ENCODE measurements around the gene TIMP2. TPM values are rescaled to one million over a fixed set of nuclear protein-coding genes. Genes with fewer than 3 reads are reported as not detected.

The TIMP2 gene
- total and polyA plus RNA-seq, 2 of the 13 experiments (the other 11 are each of a cell fraction or from before 2014, with no cell fraction given) = 3.8 to 8.5 TPM

DNA sequence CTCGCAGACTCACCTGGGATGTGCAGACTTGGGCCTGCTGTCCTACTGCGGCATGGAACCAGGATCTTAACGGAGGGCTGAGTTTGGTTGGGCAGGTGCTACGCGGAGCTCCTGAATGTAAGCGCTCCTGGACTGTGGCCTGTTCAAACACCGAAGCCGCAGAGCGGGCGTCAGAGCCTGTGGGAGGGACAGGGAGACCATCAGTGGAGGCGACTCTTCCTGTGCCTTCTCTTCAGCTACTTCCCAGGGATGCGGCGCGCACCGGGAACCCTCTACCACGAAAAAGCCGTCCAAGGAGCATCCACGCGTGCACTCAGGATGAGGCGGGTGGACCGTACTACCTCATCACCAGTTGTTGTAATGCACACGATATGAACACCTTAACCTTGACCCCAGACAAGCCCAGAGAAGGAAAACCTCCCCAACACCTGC is 86.6 kb downstream of the TIMP2 start (continued):
- TF ChIP-seq, protein P1, sequence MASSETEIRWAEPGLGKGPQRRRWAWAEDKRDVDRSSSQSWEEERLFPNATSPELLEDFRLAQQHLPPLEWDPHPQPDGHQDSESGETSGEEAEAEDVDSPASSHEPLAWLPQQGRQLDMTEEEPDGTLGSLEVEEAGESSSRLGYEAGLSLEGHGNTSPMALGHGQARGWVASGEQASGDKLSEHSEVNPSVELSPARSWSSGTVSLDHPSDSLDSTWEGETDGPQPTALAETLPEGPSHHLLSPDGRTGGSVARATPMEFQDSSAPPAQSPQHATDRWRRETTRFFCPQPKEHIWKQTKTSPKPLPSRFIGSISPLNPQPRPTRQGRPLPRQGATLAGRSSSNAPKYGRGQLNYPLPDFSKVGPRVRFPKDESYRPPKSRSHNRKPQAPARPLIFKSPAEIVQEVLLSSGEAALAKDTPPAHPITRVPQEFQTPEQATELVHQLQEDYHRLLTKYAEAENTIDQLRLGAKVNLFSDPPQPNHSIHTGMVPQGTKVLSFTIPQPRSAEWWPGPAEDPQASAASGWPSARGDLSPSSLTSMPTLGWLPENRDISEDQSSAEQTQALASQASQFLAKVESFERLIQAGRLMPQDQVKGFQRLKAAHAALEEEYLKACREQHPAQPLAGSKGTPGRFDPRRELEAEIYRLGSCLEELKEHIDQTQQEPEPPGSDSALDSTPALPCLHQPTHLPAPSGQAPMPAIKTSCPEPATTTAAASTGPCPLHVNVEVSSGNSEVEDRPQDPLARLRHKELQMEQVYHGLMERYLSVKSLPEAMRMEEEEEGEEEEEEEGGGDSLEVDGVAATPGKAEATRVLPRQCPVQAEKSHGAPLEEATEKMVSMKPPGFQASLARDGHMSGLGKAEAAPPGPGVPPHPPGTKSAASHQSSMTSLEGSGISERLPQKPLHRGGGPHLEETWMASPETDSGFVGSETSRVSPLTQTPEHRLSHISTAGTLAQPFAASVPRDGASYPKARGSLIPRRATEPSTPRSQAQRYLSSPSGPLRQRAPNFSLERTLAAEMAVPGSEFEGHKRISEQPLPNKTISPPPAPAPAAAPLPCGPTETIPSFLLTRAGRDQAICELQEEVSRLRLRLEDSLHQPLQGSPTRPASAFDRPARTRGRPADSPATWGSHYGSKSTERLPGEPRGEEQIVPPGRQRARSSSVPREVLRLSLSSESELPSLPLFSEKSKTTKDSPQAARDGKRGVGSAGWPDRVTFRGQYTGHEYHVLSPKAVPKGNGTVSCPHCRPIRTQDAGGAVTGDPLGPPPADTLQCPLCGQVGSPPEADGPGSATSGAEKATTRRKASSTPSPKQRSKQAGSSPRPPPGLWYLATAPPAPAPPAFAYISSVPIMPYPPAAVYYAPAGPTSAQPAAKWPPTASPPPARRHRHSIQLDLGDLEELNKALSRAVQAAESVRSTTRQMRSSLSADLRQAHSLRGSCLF (CRISPR knock-in tag; IDR thresholded peaks at IDR 0.05; ENCODE audit: borderline replicate concordance) = no peak
- TF ChIP-seq, protein P2, sequence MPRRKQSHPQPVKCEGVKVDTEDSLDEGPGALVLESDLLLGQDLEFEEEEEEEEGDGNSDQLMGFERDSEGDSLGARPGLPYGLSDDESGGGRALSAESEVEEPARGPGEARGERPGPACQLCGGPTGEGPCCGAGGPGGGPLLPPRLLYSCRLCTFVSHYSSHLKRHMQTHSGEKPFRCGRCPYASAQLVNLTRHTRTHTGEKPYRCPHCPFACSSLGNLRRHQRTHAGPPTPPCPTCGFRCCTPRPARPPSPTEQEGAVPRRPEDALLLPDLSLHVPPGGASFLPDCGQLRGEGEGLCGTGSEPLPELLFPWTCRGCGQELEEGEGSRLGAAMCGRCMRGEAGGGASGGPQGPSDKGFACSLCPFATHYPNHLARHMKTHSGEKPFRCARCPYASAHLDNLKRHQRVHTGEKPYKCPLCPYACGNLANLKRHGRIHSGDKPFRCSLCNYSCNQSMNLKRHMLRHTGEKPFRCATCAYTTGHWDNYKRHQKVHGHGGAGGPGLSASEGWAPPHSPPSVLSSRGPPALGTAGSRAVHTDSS (CRISPR knock-in tag; conservative IDR thresholded peaks at IDR 0.05) = no peak
- TF ChIP-seq ADNP (CRISPR knock-in tag; IDR thresholded peaks at IDR 0.05) (no peak), ZNF776 (CRISPR knock-in tag; IDR thresholded peaks at IDR 0.05) (no peak), ZFP91 (CRISPR knock-in tag; IDR thresholded peaks at IDR 0.05; ENCODE audit: borderline replicate concordance) (peak; percentile 78), ZNF720 (CRISPR knock-in tag; IDR thresholded peaks at IDR 0.05) (no peak), ZSCAN9 (CRISPR knock-in tag; IDR thresholded peaks at IDR 0.05; ENCODE audit: borderline replicate concordance) (no peak), ZNF772 (CRISPR knock-in tag; IDR thresholded peaks at IDR 0.05) (no peak), SRF (IDR thresholded peaks at IDR 0.05; ENCODE audit: low read depth, low read length) (no peak), ZNF891 (CRISPR knock-in tag; IDR thresholded peaks at IDR 0.05) (no peak), ZNF724P (CRISPR knock-in tag; IDR thresholded peaks at IDR 0.05; ENCODE audit: borderline replicate concordance) (no peak), JARID2 (CRISPR knock-in tag; IDR thresholded peaks at IDR 0.05; ENCODE audit: insufficient replicate concordance) (no peak), ATF1 (CRISPR knock-in tag; IDR thresholded peaks at IDR 0.05) (no peak), ZNF775 (CRISPR knock-in tag; IDR thresholded peaks at IDR 0.05; ENCODE audit: borderline replicate concordance) (no peak), ZFP62 (CRISPR knock-in tag; IDR thresholded peaks at IDR 0.05) (no peak), ZNF292 (CRISPR knock-in tag; IDR thresholded peaks at IDR 0.05; ENCODE audit: borderline replicate concordance, low read depth) (no peak), MBNL3 (CRISPR knock-in tag; conservative IDR thresholded peaks at IDR 0.05) (no peak), SP2 (CRISPR knock-in tag; IDR thresholded peaks at IDR 0.05) (no peak), NFYC (CRISPR knock-in tag; IDR thresholded peaks at IDR 0.05) (no peak; the same call in 1 of the 2 replicates), SETDB1 (CRISPR knock-in tag; IDR thresholded peaks at IDR 0.05; ENCODE audit: borderline replicate concordance) (no peak), SP1 (IDR thresholded peaks at IDR 0.05) (no peak), SP1 (CRISPR knock-in tag; IDR thresholded peaks at IDR 0.05) (no peak), ZNF317 (CRISPR knock-in tag; IDR thresholded peaks at IDR 0.05) (no peak)
- TF ChIP-seq, protein P3, sequence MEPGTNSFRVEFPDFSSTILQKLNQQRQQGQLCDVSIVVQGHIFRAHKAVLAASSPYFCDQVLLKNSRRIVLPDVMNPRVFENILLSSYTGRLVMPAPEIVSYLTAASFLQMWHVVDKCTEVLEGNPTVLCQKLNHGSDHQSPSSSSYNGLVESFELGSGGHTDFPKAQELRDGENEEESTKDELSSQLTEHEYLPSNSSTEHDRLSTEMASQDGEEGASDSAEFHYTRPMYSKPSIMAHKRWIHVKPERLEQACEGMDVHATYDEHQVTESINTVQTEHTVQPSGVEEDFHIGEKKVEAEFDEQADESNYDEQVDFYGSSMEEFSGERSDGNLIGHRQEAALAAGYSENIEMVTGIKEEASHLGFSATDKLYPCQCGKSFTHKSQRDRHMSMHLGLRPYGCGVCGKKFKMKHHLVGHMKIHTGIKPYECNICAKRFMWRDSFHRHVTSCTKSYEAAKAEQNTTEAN (CRISPR knock-in tag; conservative IDR thresholded peaks at IDR 0.05) = no peak
